Measurements from ENCODE around the gene GATD1. TPM values are rescaled to one million over a fixed set of nuclear protein-coding genes. Genes with fewer than 3 reads are reported as not detected.

GATD1 gene
- total RNA-seq, 1 donor from 2014 or later: 63.3 TPM

- TF ChIP-seq, protein P1, sequence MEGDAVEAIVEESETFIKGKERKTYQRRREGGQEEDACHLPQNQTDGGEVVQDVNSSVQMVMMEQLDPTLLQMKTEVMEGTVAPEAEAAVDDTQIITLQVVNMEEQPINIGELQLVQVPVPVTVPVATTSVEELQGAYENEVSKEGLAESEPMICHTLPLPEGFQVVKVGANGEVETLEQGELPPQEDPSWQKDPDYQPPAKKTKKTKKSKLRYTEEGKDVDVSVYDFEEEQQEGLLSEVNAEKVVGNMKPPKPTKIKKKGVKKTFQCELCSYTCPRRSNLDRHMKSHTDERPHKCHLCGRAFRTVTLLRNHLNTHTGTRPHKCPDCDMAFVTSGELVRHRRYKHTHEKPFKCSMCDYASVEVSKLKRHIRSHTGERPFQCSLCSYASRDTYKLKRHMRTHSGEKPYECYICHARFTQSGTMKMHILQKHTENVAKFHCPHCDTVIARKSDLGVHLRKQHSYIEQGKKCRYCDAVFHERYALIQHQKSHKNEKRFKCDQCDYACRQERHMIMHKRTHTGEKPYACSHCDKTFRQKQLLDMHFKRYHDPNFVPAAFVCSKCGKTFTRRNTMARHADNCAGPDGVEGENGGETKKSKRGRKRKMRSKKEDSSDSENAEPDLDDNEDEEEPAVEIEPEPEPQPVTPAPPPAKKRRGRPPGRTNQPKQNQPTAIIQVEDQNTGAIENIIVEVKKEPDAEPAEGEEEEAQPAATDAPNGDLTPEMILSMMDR (IDR thresholded peaks at IDR 0.05): no peak
- DNase-seq (no peak), ATAC-seq (ENCODE audit: low read depth) (no peak)
- no peaks in the 10 kb centered on the region for H3K9me3 Mint-ChIP-seq
- no peaks in the 10 kb centered on the region for H3K36me3 Mint-ChIP-seq (ENCODE audit: low read depth)
- intact Hi-C loops (cut with micrococcal nuclease): loop anchor here (5.0 kb wide), 1 partner anchor 185 kb away; the partner anchor contains the start of genes HRAS and LRRC56
- no peak overlapping the region for H3K27ac Mint-ChIP-seq
- POLR2A ChIA-PET: interaction anchor here (0.6 to 4.1 kb wide), 11 partner anchors 10 to 367 kb away, joined by 3 to 95 read pairs (median 3); partner anchors contain the start of genes DEAF1, IRF7, LMNTD2 and RASSF7
- peaks cover 6% of the 10 kb centered on the region for H3K27me3 Mint-ChIP-seq
- H3K4me1 Mint-ChIP-seq: peaks cover 23% of the 10 kb centered on the region
- peak overlapping the region; percentile 35 for H3K4me3 Mint-ChIP-seq
- CTCF ChIA-PET: interaction anchor here (1.0 to 8.8 kb wide), 9 partner anchors 18 to 168 kb away, joined by 3 to 70 read pairs (median 5); partner anchors contain the start of genes DEAF1 and TMEM80
Measured at GRCh38 chr11:722346-722811, 54.9 kb downstream of the GATD1 start.

- CTCF ChIA-PET: interaction anchor here (1.0 to 8.8 kb wide), 7 partner anchors 18 to 167 kb away, joined by 3 to 70 read pairs (median 5); partner anchors contain the start of genes DEAF1 and TMEM80
- POLR2A ChIA-PET: interaction anchor here (0.6 to 4.1 kb wide), 13 partner anchors 9 to 367 kb away, joined by 3 to 95 read pairs (median 4); partner anchors contain the start of genes DEAF1, IRF7, LMNTD2 and RASSF7
- ATAC-seq (ENCODE audit: low read depth) (peak; percentile 80), DNase-seq (peak; percentile 68)
- Mint-ChIP-seq H3K4me1 (peaks cover 23% of the 10 kb centered on the region), H3K4me3 (peak overlapping the region; percentile 76), H3K27ac (no peak overlapping the region), H3K36me3 (ENCODE audit: low read depth) (no peaks in the 10 kb centered on the region), H3K27me3 (peaks cover 6% of the 10 kb centered on the region), H3K9me3 (no peaks in the 10 kb centered on the region)
- intact Hi-C loops (cut with micrococcal nuclease): loop anchor here (1.0 to 5.0 kb wide), 2 partner anchors 25 to 185 kb away; partner anchors contain the start of genes HRAS and LRRC56
- TF ChIP-seq, protein P1 (IDR thresholded peaks at IDR 0.05): no peak
Measured at GRCh38 chr11:721741-722345, 55.4 kb downstream of the GATD1 start.

- POLR2A ChIA-PET: interaction anchor here (0.7 to 4.1 kb wide), 7 partner anchors 25 to 366 kb away, joined by 3 to 95 read pairs (median 9); partner anchors contain the start of genes DEAF1, IRF7, LMNTD2 and RASSF7
- peak; percentile 33 for ATAC-seq (ENCODE audit: low read depth)
- H3K4me3 Mint-ChIP-seq: peak overlapping the region; percentile 76
Measured at GRCh38 chr11:721247-721740, 56.0 kb downstream of the GATD1 start.

DNA sequence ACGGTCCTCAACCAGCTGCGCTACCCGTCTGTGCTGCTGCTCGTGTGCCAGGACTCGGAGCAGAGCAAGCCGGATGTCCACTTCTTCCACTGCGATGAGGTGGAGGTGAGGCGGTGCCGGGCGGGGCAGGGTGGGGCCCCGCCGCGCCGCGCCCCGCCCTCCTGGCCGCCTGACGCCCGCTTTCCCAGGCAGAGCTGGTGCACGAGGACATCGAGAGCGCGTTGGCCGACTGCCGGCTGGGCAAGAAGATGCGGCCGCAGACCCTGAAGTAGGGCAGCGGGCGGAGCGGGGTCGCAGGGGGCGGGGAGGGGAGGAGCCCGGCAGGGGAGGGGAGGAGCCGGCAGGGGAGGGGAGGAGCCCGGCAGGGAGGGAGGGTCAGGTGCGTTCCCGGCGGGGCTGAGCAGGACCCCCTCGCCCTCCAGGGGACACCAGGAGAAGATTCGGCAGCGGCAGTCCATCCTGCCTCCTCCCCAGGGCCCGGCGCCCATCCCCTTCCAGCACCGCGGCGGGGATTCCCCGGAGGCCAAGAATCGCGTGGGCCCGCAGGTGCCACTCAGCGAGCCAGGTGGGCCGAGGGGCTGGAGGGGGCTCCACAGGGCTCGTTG is 56.5 kb downstream of the GATD1 start:
- peaks cover 6% of the 10 kb centered on the region for H3K27me3 Mint-ChIP-seq
- TF ChIP-seq, protein P1 (IDR thresholded peaks at IDR 0.05): no peak
- peak overlapping the region; percentile 35 for H3K4me3 Mint-ChIP-seq
- intact Hi-C loops (cut with micrococcal nuclease): loop anchor here (1.0 to 5.0 kb wide), 2 partner anchors 23 to 183 kb away; partner anchors contain the start of genes HRAS and LRRC56
- H3K4me1 Mint-ChIP-seq: peaks cover 21% of the 10 kb centered on the region
- no peak overlapping the region for H3K27ac Mint-ChIP-seq
- DNase-seq: no peak
- H3K36me3 Mint-ChIP-seq (ENCODE audit: low read depth): no peaks in the 10 kb centered on the region
- CTCF ChIA-PET: interaction anchor here (1.7 to 8.8 kb wide), 3 partner anchors 26 to 59 kb away, joined by 5 to 70 read pairs (median 12); partner anchors contain the start of genes DEAF1 and TMEM80
- peak; percentile 25 for ATAC-seq (ENCODE audit: low read depth)
- POLR2A ChIA-PET: interaction anchor here (0.6 to 4.1 kb wide), 5 partner anchors 8 to 165 kb away, joined by 4 to 95 read pairs (median 6); partner anchors contain the start of genes DEAF1 and TMEM80
- H3K9me3 Mint-ChIP-seq: no peaks in the 10 kb centered on the region

More at GRCh38 chr11:721247-721740, 56.0 kb downstream of the GATD1 start:
- Mint-ChIP-seq H3K36me3 (ENCODE audit: low read depth) (no peaks in the 10 kb centered on the region), H3K27ac (no peak overlapping the region), H3K27me3 (peaks cover 6% of the 10 kb centered on the region), H3K4me1 (peaks cover 21% of the 10 kb centered on the region), H3K9me3 (no peaks in the 10 kb centered on the region)
- TF ChIP-seq, protein P1 (IDR thresholded peaks at IDR 0.05): no peak
- CTCF ChIA-PET: interaction anchor here (1.0 to 8.8 kb wide), 6 partner anchors 26 to 167 kb away, joined by 3 to 70 read pairs (median 8); partner anchors contain the start of genes DEAF1 and TMEM80
- no peak for DNase-seq
- intact Hi-C loops (cut with micrococcal nuclease): loop anchor here (1.0 to 5.0 kb wide), 2 partner anchors 24 to 184 kb away; partner anchors contain the start of genes HRAS and LRRC56

All from activated B cell treated with CpG ODN at 0.5 μM for 24 hours (primary cell).